Thoracic aorta (tissue), 2 donors: ENCODE measurements around the gene GPATCH8. TPM values are rescaled to one million over a fixed set of nuclear protein-coding genes. Genes with fewer than 3 reads are reported as not detected.
"Not testable (repeated sequence)": the region's sequence is repeated elsewhere in the genome, so short reads cannot be mapped to it uniquely, and the experiment has no call there.

Experiments used
- ATAC-seq: fragments of 150-250 bp; one replicate; pipeline ENCODE4 v1.8.0; 2017; ENCODE audit warnings: low read depth; ENCODE audit not compliant: insufficient number of reproducible peaks, low FRiP score
- DNase-seq: peaks from one replicate; pipeline ENCODE4 v3.0.0-alpha.2; 2020; ENCODE audit warnings: low spot score
- H3K27ac ChIP-seq, 2 donors: fragments of 200-600 bp; sonication (generic); 1 replicate in 1 of 2; 2 replicates in 1 of 2; pipeline ENCODE4 v1.5.1; 2016; ENCODE audit warnings: mild to moderate bottlenecking in 2 of 2, moderate library complexity in 2 of 2
- H3K27me3 ChIP-seq: fragments of 200-600 bp; sonication (generic); replicated peaks from 2 replicates; pipeline ENCODE4 v1.6.0; 2016; ENCODE audit warnings: mild to moderate bottlenecking; ENCODE audit not compliant: insufficient read depth
- H3K36me3 ChIP-seq: fragments of 200-600 bp; sonication (generic); one replicate; pipeline ENCODE4 v1.5.1; 2016
- H3K4me1 ChIP-seq, 2 donors: fragments of 200-600 bp; sonication (generic); 1 replicate in 1 of 2; 2 replicates in 1 of 2; pipeline versions ENCODE4 v1.5.1 to v1.6.0; 2016; ENCODE audit warnings: low read depth in 2 of 2, mild to moderate bottlenecking in 1 of 2; ENCODE audit not compliant: control insufficient read depth in 1 of 2
- H3K4me3 ChIP-seq: fragments of 200-600 bp; sonication (generic); 2 replicates; pipeline ENCODE4 v1.5.1; 2016; ENCODE audit warnings: mild to moderate bottlenecking
- H3K9me3 ChIP-seq: fragments of 200-600 bp; sonication (generic); 2 replicates; pipeline ENCODE4 v1.5.1; 2016
- total RNA-seq, 2 donors: library from RNA; depleted of rRNA; stranded (reverse); fragments of >200 nt; gene quantifications; one replicate each; pipeline versions ENCODE4 v1.1.0 to v1.2.3, GENCODE V29; 2016
- TF ChIP-seq, protein P1 (sequence below): fragments of 200-600 bp; sonication (generic); IDR thresholded peaks from one replicate; pipeline ENCODE4 v1.5.1; 2019; ENCODE audit warnings: antibody characterized with exemption

The GPATCH8 gene
- total RNA-seq, 2 donors from 2014 or later: 39.3 to 56.1 TPM

DNA sequence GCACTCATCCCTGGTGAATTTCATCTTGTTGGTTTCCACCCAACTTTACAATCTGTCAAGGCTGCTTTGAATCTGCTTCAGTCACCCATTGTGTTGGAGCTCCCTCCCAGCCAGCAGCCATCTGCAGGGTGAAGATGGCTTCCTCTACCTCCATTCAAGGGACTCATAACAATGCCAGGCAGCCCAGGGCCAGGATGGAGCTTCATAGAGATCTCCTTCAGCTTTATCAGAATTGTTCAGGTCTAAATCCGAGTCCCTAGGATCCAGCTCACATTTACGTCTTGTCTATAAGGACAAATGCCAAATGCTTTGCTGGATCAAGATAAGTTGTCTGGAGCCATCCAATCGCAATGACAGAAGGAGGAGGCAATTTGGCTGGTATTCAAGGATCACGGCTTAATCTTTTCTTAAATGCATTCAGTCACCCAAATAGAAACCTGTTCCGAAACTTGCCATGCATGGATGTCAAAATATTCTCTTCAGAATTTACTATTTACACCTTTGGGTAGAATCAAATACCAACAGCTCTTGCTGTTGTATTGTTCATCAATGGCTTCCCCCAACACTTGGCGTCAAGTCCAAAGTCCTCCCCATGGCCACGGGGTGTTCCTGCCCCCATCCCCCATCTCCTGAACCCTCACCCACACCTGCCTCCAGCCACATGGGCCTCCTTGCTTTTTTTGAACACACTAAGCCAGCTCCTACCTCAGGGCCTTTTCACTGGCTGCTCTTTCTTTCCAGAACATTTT lies 135.8 kb downstream of the GPATCH8 start:
- peaks cover 5% of the 10 kb centered on the region for H3K27me3 ChIP-seq
- peaks cover 7 to 10% of the 10 kb centered on the region in 2 donors for H3K4me1 ChIP-seq
- no peak overlapping the region for H3K27ac ChIP-seq
- H3K9me3 ChIP-seq: no peaks in the 10 kb centered on the region
- ATAC-seq: no peak
- TF ChIP-seq, protein P1, sequence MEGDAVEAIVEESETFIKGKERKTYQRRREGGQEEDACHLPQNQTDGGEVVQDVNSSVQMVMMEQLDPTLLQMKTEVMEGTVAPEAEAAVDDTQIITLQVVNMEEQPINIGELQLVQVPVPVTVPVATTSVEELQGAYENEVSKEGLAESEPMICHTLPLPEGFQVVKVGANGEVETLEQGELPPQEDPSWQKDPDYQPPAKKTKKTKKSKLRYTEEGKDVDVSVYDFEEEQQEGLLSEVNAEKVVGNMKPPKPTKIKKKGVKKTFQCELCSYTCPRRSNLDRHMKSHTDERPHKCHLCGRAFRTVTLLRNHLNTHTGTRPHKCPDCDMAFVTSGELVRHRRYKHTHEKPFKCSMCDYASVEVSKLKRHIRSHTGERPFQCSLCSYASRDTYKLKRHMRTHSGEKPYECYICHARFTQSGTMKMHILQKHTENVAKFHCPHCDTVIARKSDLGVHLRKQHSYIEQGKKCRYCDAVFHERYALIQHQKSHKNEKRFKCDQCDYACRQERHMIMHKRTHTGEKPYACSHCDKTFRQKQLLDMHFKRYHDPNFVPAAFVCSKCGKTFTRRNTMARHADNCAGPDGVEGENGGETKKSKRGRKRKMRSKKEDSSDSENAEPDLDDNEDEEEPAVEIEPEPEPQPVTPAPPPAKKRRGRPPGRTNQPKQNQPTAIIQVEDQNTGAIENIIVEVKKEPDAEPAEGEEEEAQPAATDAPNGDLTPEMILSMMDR: no peak
- no peaks in the 10 kb centered on the region for H3K36me3 ChIP-seq
- no peak overlapping the region for H3K4me3 ChIP-seq
- DNase-seq: no peak

DNA sequence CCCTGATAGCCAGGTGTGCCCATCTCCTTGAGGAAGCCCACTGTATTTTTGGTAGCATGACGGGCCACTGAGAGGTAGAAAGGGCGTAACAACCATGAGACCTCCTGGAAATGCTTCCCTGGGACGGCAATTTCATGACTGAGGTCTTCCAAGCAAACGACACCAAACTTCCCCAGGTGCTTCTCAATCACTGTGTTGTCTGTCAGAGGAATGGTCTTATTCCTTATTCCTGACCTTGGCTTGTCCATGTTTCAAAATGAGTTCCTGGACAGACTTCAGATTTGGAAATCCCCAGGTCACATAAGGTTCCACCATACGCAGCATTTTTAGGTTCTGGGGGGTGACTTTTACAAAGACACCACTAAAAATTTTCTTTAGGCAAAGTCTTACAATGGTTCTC lies 138.2 kb downstream of the GPATCH8 start:
- H3K9me3 ChIP-seq, H3K4me3 ChIP-seq, H3K36me3 ChIP-seq, H3K4me1 ChIP-seq, H3K27me3 ChIP-seq, ATAC-seq, DNase-seq, H3K27ac ChIP-seq: not testable (repeated sequence)

DNA sequence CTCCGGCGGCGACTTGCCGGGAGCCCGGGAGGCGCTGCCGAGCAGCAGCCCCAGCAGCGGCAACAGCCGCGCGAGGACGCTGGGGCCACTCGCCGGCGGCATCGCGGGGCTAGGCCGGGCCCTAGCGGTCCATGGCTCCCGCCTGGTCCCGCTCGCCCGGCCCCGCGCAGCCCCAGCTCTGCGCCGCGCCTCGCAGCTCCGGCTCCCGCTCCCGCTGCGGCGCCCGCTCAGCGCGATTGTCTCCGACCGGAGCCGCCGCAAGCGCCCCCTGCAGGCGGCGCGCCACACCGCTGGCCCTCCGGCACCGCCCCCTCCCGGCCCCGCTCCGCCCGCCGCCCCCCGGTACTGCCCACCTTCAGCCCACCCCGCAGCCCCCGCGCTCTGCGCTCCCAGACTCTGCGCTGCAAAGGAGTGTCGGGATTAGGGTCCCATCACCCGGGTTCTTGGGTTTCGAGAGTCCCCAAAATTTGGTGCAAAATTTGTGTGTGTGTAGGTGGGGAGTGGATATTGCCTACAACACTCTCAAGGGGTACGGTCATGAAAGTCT lies 139.5 kb downstream of the GPATCH8 start, which contains the start of gene FAM171A2:
Gene FAM171A2 (minus strand): TSS at position 241 of the 547 bp plus-strand sequence. CDS start 139 bp downstream, at position 102.
- Histone ChIP-seq H3K27me3 (peaks cover 5% of the 10 kb centered on the region), H3K36me3 (no peaks in the 10 kb centered on the region), H3K9me3 (no peaks in the 10 kb centered on the region), H3K27ac (no peak within 1 kb of the TSS), H3K4me1 (peaks cover 7 to 10% of the 10 kb centered on the region in 2 donors), H3K4me3 (peak within 1 kb of the TSS; percentile 90)
- DNase-seq (no peak), ATAC-seq (peak; percentile 42)
- TF ChIP-seq, protein P1: peak; percentile 48

DNA sequence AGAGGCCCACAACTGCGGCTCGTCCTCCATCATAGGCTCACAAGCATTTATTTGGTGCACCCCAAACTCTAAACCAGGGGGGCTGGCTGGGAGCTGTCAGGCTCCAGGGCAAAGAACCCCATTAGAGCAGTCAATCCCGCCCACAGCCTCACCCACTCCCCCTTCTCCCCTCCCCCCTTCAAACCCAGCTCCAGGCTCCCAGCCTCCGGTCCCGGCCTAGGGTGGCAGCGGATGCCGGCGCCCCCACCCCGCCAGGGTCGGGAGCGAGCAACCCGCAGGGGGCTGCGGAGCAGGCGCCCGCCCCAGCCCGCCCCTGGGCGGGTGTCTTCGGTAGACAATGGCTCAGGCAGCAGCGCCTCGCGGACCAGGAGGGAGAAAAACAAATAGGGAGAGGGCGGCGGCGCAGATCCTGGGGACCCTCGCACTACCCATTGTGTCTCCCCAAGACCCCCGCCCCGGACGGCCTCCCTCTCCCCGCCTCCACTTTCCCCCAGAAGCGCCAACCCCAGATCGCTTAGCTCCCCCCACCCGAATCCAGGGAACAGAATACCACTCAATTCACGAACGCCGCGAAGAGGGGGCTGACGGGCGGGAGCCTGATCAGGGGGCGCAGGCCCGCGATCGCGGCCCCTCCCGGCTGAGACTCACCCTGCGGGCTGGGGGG lies 140.1 kb downstream of the GPATCH8 start:
- no peak for DNase-seq
- no peak overlapping the region for H3K27ac ChIP-seq
- TF ChIP-seq, protein P1: no peak

DNA sequence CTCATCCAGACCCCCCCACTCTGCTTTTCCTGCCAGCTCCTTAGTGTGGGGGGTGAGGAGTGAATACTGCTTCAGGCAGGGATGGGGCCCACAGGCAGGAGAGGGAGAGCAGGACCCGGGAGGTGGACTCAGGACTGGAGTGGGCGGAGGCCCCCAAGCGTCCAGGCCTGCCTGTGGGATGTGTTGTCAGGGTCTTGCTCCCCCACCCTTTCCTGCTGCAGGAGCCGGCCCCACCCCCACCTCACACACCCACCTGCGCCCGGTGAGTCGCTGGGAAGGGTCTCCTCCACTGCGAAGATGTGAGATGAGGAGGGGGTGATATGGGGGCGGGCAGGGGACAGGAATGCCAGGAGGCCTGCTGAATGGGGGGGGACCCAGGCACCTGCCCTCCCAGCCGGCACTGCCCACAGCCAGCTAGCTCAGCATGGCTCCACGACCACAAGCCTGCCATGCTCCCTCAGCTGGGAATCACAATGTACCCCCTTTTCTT lies 140.7 kb downstream of the GPATCH8 start:
- Histone ChIP-seq H3K27me3 (peaks cover 5% of the 10 kb centered on the region), H3K36me3 (no peaks in the 10 kb centered on the region), H3K4me3 (peak overlapping the region; percentile 90), H3K9me3 (no peaks in the 10 kb centered on the region), H3K4me1 (peaks cover 7 to 10% of the 10 kb centered on the region in 2 donors), H3K27ac (no peak overlapping the region)
- no peak for ATAC-seq
- TF ChIP-seq, protein P1: no peak
- DNase-seq: no peak

More for the DNA sequence above, 140.1 kb downstream of the GPATCH8 start:
- Histone ChIP-seq H3K36me3 (no peaks in the 10 kb centered on the region), H3K27me3 (peaks cover 5% of the 10 kb centered on the region), H3K4me3 (peak overlapping the region; percentile 90), H3K4me1 (peaks cover 7 to 10% of the 10 kb centered on the region in 2 donors), H3K9me3 (no peaks in the 10 kb centered on the region)
- no peak for ATAC-seq
